AG04449 (cell line): ENCODE measurements around the gene ARHGEF11.

ENCODE experiments used
- CTCF ChIA-PET: fragments of 350-600 bp; formaldehyde crosslinking; extraction: SDS; loops from one replicate; lab custom pipeline; 2021; ENCODE audit warnings: antibody characterized with exemption; lab: Yijun Ruan, JAX
- POLR2A ChIA-PET: fragments of 400-600, 350-600 bp; formaldehyde crosslinking; extraction: SDS; loops from one replicate; lab custom pipeline; 2020; ENCODE audit warnings: antibody characterized with exemption, inconsistent platforms; lab: Yijun Ruan, JAX
- DNase-seq: peaks from one replicate; pipeline ENCODE4 v3.0.0-alpha.2; 2010; ENCODE audit warnings: low read depth, low spot score
- H3K4me3 ChIP-seq: 2 replicates; pipeline ENCODE4 v1.5.1; 2011; ENCODE audit warnings: low read depth, mild to moderate bottlenecking, control low read depth, low read length
- TF ChIP-seq, protein P1 (sequence below): IDR thresholded peaks from one replicate; pipeline ENCODE4 v1.5.1; 2011; ENCODE audit warnings: mild to moderate bottlenecking, moderate library complexity, low read length, control low read depth, inconsistent platforms; ENCODE audit not compliant: insufficient read depth; ENCODE audit errors: missing control alignments

ARHGEF11 gene

DNA sequence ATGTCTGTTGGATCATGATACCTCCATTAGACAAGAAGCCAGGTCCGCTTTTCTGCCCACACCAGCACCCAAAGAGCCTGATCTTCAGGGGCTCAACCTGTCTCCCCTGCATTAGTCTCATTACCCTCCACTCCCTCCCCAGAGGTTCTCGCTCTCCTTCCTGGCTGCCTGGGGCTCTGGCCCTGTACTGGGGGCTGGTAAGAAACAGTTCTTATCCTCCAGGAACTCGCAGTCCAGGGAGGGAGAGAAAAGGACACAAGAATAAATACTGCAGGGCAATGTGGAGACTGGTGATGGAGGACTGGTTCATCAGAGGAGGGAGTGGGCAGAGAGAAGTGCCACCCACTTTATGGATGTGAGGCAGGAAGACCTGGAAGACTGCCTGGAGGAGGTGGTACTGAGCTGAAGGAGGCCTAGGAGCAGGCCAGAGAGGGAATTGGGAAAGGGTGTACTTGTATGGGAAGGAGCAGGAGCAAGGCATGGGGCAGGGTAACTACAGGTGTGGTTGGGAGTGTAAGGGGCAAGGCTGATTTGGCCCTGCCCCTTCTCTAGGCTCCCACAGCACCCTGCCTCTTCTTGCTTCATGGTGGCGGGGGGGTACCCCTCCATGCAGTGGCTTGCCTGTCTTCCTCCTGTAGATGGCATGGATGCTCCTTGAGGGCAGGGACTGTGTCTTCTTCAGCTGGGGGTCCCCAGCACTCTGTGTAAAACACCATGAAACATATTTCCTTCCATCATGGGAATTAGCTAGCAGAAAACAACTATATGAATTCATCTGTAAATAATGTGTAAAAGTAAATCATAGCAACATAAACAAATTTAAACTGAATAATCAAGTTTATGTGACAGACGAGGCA lies 120.2 kb downstream of the ARHGEF11 start:
- ChIA-PET CTCF (interaction anchor here (0.7 to 12.0 kb wide), 18 partner anchors 8 to 266 kb away, joined by 3 to 678 read pairs (median 18); partner anchors contain the start of genes INSRR, ISG20L2, METTL25B and NTRK1), POLR2A (no interaction called here)

DNA sequence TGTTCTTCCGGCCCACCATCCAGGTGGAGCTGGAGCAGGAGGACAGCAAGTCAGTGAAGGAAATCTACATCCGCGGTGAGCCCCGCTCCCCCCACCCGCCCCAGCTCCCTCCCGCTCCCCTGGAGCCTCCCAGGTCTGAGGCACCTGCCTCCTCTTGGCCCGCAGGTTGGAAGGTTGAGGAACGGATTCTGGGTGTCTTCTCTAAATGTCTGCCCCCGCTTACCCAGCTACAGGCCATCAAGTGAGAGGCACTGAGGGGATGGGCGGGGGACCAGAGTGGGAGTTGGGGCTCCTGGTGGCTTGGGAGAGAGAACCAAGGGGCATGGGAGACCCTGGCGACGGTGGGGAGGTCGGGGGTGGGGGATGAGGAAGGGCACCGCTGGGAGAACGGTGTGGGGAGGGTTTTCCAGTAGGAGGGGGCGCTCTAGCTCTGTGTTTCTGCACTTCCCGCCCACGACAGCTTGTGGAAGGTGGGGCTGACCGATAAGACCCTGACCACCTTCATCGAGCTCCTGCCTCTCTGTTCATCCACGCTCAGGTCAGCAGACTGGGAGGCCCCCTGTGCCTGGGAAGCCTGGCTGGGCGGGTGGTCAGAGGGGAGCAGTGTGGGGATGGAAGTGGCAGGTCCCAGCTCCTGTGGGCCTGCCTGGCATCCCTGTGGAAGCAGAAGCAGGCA lies 120.9 kb downstream of the ARHGEF11 start:
- no peak overlapping the region for H3K4me3 ChIP-seq
- TF ChIP-seq, protein P1, sequence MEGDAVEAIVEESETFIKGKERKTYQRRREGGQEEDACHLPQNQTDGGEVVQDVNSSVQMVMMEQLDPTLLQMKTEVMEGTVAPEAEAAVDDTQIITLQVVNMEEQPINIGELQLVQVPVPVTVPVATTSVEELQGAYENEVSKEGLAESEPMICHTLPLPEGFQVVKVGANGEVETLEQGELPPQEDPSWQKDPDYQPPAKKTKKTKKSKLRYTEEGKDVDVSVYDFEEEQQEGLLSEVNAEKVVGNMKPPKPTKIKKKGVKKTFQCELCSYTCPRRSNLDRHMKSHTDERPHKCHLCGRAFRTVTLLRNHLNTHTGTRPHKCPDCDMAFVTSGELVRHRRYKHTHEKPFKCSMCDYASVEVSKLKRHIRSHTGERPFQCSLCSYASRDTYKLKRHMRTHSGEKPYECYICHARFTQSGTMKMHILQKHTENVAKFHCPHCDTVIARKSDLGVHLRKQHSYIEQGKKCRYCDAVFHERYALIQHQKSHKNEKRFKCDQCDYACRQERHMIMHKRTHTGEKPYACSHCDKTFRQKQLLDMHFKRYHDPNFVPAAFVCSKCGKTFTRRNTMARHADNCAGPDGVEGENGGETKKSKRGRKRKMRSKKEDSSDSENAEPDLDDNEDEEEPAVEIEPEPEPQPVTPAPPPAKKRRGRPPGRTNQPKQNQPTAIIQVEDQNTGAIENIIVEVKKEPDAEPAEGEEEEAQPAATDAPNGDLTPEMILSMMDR = no peak
- CTCF ChIA-PET = interaction anchor here (0.6 to 12.0 kb wide), 16 partner anchors 8 to 266 kb away, joined by 3 to 678 read pairs (median 16); partner anchors contain the start of genes INSRR, ISG20L2, METTL25B and NTRK1
- POLR2A ChIA-PET = no interaction called here
- DNase-seq = no peak

More for the DNA sequence above, 120.2 kb downstream of the ARHGEF11 start:
- DNase-seq = no peak
- no peak overlapping the region for H3K4me3 ChIP-seq
- TF ChIP-seq, protein P1 = no peak

DNA sequence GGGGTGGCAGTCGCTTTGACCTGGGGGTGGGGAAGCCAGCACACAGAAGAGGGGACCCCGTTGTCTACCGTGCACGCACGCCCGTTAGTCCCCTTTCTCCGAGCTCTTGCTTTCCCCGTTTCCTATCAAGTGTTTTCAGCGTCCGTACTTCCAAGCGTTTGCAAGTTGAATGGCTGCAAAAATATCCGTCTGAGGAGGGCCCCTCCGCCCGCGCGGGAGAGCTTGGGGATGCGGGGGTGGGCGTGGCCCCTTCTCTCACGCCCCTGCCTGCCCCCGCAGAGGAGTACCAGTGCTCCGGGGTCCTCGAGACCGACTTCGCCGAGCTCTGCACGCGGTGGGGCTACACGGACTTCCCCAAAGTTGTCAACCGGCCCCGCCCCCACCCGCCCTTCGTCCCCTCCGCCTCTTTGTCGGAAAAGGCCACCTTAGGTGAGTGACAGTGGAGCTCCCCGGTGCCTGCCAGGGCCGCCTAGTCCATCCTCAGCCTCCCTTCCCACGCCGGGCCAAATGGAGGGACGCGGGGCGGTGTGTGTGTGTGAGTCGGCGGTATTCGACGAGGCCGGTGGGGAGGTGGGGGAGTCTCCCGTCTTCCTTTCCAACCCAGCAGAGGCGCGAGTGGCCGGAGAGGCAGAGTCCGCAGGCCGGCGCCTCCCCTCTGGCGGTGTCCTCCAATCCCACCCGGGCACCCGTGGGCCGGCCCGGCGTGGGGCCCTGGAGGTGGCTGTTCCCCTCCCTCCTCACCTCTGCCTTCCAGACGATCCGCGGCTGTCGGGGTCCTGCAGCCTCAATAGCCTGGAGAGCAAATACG lies 121.7 kb downstream of the ARHGEF11 start:
- DNase-seq = no peak
- POLR2A ChIA-PET = no interaction called here
- TF ChIP-seq, protein P1 = no peak
- CTCF ChIA-PET = interaction anchor here (0.6 to 12.0 kb wide), 16 partner anchors 7 to 266 kb away, joined by 3 to 678 read pairs (median 16); partner anchors contain the start of genes INSRR, ISG20L2, METTL25B and NTRK1
- H3K4me3 ChIP-seq = no peak overlapping the region

DNA sequence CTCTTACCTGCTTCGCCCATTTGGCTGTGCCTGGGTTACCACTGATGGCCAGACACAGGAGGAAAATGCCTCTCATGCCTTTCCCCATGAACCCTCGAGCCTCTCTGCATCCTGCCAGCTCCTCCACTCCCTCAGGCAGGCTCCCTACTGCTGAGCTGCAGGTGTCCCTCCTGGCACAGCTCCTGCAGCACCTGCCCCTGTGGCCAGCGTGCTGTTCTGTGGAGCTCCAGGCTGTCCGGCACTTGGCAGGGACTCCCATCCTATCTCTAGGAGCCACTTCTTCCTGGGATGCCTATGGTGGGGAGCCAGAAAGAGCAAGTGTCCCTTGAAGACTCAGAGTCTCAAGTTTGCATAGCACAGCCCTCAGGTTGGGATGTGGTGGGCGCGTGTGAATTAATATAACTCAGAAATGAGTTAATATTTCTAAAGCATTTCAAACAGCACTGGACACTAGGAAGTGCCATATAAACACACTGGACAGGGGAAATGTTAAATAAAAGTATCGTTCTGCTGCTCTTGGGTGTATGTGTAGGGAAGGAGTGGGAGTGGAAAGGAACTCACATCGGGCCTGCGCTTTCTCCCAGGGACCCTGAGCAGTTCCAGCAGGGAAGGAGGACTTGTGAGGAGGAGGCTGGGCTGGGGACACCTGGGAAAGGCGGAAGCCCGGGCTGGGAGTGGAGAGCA lies 122.4 kb downstream of the ARHGEF11 start:
- CTCF ChIA-PET = interaction anchor here (1.1 to 12.0 kb wide), 13 partner anchors 10 to 245 kb away, joined by 3 to 678 read pairs (median 17); partner anchors contain the start of genes INSRR, ISG20L2, METTL25B and NTRK1

DNA sequence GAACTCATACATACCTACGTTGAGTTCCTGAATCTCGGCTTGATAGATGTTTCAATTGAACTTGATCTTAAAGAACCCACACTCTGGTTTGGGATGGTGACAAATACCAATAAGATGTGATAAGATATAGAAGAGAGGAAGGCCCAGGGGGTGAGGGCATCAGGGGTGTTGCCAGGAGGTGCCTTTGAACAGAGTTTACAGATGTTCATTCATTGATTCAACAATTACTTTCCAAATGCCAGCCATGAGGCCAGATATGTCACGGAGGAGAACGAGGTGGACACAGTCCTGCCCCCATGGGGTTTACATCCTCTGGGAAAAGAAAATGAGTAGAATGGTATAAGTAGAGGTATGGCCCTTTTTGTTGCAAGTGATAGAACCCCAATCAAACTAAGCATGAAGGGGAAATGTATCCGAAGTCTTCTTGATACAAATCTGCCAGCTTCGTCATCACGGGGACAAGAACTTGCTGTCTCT lies 124.5 kb downstream of the ARHGEF11 start:
- DNase-seq = no peak
- H3K4me3 ChIP-seq = no peak overlapping the region
- ChIA-PET POLR2A (no interaction called here), CTCF (interaction anchor here (0.9 to 12.0 kb wide), 11 partner anchors 10 to 243 kb away, joined by 3 to 678 read pairs (median 17); partner anchors contain the start of genes NTRK1 and PEAR1)
- TF ChIP-seq, protein P1 = no peak

More for the DNA sequence above, 122.4 kb downstream of the ARHGEF11 start:
- DNase-seq = no peak
- no peak overlapping the region for H3K4me3 ChIP-seq
- TF ChIP-seq, protein P1 = no peak
- POLR2A ChIA-PET = no interaction called here
